Neural crest cell (in vitro differentiated cells): ENCODE data around the gene CCNA2. TPM values are rescaled to one million over a fixed set of nuclear protein-coding genes. Genes with fewer than 3 reads are reported as not detected.

ENCODE experiments used
- DNase-seq: peaks from one replicate; pipeline ENCODE4 v3.0.0; 2021; ENCODE audit warnings: low read depth, mixed read lengths, low spot score
- H3K27ac Mint-ChIP-seq: one replicate; pipeline ENCODE4 v1.8.0; 2021; ENCODE audit warnings: mild to moderate bottlenecking, mixed read lengths; ENCODE audit not compliant: unreplicated experiment
- H3K27me3 Mint-ChIP-seq: 2 replicates; pipeline ENCODE4 v1.8.0; 2021; ENCODE audit warnings: low read depth, mild to moderate bottlenecking, mixed read lengths
- H3K36me3 Mint-ChIP-seq: 2 replicates; pipeline ENCODE4 v1.8.0; 2021; ENCODE audit warnings: low read depth, mild to moderate bottlenecking, mixed read lengths
- H3K4me1 Mint-ChIP-seq: 2 replicates; pipeline ENCODE4 v1.8.0; 2021; ENCODE audit warnings: mixed read lengths
- H3K4me3 Mint-ChIP-seq: one replicate; pipeline ENCODE4 v1.8.0; 2021; ENCODE audit warnings: mild to moderate bottlenecking, mixed read lengths
- H3K9me3 Mint-ChIP-seq: 2 replicates; pipeline ENCODE4 v1.8.0; 2021; ENCODE audit warnings: mixed read lengths
- total RNA-seq: library from RNA; stranded (reverse); gene quantifications from 2 replicates; pipeline ENCODE4 v1.2.1, GENCODE V29; 2021
- TF ChIP-seq, protein P1 (sequence below): fragments of 200-600 bp; sonication (generic); conservative IDR thresholded peaks from 2 replicates; pipeline ENCODE4 v1.5.0; 2021; ENCODE audit warnings: antibody characterized with exemption, mild to moderate bottlenecking

Gene CCNA2
- total RNA-seq, 1 donor from 2014 or later = 85.2 TPM

DNA sequence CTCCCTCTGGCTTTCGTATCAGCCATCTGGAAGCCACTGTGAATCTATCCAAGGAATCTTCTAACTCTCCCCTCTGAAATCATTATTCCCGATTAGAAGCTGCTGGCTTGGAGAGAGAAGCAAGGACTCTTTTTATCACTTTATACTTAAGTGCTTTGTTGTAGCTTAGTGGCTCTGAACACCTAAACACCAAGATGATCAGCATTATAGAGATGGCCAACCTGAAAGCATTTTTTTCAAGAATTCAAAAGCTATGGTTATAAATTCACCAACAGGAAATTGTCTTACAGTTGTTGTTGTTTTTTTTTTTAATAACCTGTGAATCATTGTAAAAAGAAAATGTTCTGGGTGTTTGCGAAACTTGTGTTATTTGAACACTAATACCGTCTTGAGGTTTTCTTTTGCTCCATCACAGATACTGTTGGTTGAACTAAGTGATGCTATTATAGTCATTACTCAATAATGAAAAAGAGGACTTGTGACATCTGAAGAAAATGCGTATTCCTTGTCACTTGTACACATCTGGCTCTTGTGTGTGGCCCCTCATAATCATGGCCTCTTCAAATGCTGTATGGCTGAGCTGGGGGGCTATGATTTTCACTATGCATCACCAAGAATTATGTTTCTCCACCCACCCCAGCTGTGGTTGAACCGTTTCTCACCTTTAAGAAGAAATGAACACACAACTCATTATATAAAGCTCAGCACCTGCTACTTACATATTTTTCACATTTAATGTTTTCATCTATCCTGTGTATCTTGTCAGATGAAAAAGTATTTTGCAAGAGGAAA lies 46.9 kb downstream of the CCNA2 start:
- DNase-seq = no peak
- H3K9me3 Mint-ChIP-seq = no peaks in the 10 kb centered on the region
- peaks cover 5% of the 10 kb centered on the region for H3K4me1 Mint-ChIP-seq
- no peaks in the 10 kb centered on the region for H3K36me3 Mint-ChIP-seq
- TF ChIP-seq, protein P1, sequence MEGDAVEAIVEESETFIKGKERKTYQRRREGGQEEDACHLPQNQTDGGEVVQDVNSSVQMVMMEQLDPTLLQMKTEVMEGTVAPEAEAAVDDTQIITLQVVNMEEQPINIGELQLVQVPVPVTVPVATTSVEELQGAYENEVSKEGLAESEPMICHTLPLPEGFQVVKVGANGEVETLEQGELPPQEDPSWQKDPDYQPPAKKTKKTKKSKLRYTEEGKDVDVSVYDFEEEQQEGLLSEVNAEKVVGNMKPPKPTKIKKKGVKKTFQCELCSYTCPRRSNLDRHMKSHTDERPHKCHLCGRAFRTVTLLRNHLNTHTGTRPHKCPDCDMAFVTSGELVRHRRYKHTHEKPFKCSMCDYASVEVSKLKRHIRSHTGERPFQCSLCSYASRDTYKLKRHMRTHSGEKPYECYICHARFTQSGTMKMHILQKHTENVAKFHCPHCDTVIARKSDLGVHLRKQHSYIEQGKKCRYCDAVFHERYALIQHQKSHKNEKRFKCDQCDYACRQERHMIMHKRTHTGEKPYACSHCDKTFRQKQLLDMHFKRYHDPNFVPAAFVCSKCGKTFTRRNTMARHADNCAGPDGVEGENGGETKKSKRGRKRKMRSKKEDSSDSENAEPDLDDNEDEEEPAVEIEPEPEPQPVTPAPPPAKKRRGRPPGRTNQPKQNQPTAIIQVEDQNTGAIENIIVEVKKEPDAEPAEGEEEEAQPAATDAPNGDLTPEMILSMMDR = no peak
- H3K4me3 Mint-ChIP-seq = no peak overlapping the region
- H3K27ac Mint-ChIP-seq = no peak overlapping the region
- peaks cover 27% of the 10 kb centered on the region for H3K27me3 Mint-ChIP-seq

DNA sequence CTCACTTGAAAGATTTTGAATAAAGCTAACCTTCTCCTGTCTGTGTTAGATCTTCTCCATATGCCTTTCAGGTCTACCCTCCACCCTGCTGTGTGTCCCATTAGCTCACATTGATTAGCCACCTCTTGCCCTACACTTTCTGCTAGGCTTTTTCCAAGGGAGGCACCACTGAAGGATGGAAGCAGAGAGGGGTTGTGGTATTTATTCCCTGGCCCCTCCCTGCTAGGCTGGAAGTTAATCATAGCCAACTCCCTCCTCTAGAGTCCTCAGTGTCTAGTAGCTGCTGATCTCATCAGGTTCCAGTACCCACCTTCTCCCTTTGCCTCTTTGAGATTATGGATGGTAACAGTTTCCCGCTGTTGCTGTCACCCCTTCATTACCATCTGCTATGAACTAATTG lies 49.8 kb downstream of the CCNA2 start:
- H3K36me3 Mint-ChIP-seq = no peaks in the 10 kb centered on the region
- TF ChIP-seq, protein P1 = no peak
- DNase-seq = no peak
- peaks cover 42% of the 10 kb centered on the region for H3K27me3 Mint-ChIP-seq
- no peak overlapping the region for H3K27ac Mint-ChIP-seq
- peaks cover 5% of the 10 kb centered on the region for H3K4me1 Mint-ChIP-seq
- no peaks in the 10 kb centered on the region for H3K9me3 Mint-ChIP-seq
- H3K4me3 Mint-ChIP-seq = no peak overlapping the region

DNA sequence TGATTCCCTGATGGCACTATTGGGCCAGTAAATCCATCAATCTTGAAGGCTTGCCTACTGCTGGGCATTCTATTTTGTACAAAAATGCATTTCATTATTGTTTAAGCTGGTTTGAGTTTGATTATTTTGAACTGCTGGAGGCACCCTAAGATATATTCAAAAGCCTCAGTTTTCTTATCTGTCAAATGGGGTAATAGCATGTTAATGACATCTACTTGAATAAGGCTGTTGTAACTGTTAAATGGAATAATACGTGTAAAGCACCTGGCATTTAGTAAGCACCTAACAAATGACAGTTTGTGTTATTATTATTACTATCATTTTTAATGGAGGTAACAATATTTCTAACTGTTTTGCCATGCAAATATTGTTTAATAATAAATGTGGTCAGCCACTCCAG lies 51.8 kb downstream of the CCNA2 start:
- no peak for DNase-seq
- Mint-ChIP-seq H3K4me3 (no peak overlapping the region), H3K4me1 (no peaks in the 10 kb centered on the region), H3K36me3 (no peaks in the 10 kb centered on the region), H3K9me3 (no peaks in the 10 kb centered on the region), H3K27ac (no peak overlapping the region), H3K27me3 (peaks cover 59% of the 10 kb centered on the region)
- TF ChIP-seq, protein P1 = no peak

DNA sequence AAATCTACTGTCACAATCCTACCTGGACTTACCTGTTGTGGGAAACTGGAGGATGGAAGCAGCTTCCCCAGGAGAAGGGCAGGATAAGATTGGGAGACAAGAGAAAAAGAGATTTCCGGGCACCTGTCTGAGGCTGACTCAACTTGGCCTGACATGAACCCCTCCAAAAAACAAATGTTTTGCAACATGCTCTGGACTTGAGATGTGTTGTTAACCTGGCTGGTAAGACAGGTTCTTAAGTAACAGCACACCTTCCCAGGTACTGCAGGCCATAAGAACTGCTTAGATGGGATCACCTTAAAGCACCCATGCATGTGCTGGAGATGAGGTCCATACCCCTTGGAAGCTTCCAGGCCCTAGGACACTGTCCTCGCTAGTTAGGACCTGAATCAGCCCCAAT lies 54.3 kb downstream of the CCNA2 start:
- Mint-ChIP-seq H3K4me3 (no peak overlapping the region), H3K36me3 (no peaks in the 10 kb centered on the region), H3K27me3 (peaks cover 80% of the 10 kb centered on the region), H3K4me1 (peaks cover 5% of the 10 kb centered on the region), H3K9me3 (no peaks in the 10 kb centered on the region), H3K27ac (no peak overlapping the region)
- TF ChIP-seq, protein P1 = no peak
- DNase-seq = no peak

DNA sequence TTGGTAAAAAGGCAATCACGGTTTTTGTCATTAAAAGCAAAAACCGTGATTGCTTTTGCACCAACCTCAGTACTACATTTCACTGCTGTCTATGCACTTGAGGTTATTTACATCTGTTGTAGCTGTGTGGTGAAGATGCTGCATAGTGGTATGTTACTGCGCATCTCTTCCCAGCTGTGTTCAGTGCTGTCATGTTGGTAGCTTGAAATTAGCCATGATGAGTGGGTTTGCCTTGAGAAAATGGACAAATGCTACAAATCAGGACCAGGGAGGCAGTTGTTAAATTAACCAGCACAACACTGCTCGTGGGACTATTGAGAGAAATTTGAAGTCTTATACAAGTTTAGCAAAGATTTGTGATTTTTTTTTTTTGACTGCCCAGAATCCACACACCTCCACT lies 56.5 kb downstream of the CCNA2 start:
- no peak overlapping the region for H3K4me3 Mint-ChIP-seq
- TF ChIP-seq, protein P1 = no peak
- no peak for DNase-seq
- H3K9me3 Mint-ChIP-seq = no peaks in the 10 kb centered on the region
- H3K27ac Mint-ChIP-seq = no peak overlapping the region
- peaks cover 5% of the 10 kb centered on the region for H3K4me1 Mint-ChIP-seq
- peaks cover 87% of the 10 kb centered on the region for H3K27me3 Mint-ChIP-seq
- no peaks in the 10 kb centered on the region for H3K36me3 Mint-ChIP-seq

Other genes with a start within 250 kb of the CCNA2 start
- 143 and 153 TPM in 2 replicates for gene ANXA5, start 126.9 kb downstream of the CCNA2 start, total RNA-seq
- gene SMIM43, start 58.7 kb downstream of the CCNA2 start, total RNA-seq = 0.25 and 0.51 TPM in 2 replicates
- 58.8 and 64.4 TPM in 2 replicates for gene EXOSC9, start 22.6 kb downstream of the CCNA2 start, total RNA-seq
- gene BBS7, start 46.6 kb upstream of the CCNA2 start, total RNA-seq = 26.4 and 26.9 TPM in 2 replicates
- gene TRPC3, start 128.2 kb upstream of the CCNA2 start, total RNA-seq = 0.82 TPM in 2 replicates